ENCODE results near the gene P4HTM.

GRCh38 chr3:49007771-49008528 lies 17.9 kb downstream of the P4HTM start:
- TF ChIP-seq CTCF (conservative IDR thresholded peaks at IDR 0.05), result no peak
- no peak for TF ChIP-seq EZH2 (IDR thresholded peaks at IDR 0.05; ENCODE audit: low read depth)
